TTC549 (cell line): ENCODE data around the gene HOXB8.

Experiments
- FAIRE-seq: peaks from 2 replicates; lab custom pipeline; 2012; peaks lifted over from hg19 to GRCh38; lab: Jason Lieb, UNC

HOXB8 gene

DNA sequence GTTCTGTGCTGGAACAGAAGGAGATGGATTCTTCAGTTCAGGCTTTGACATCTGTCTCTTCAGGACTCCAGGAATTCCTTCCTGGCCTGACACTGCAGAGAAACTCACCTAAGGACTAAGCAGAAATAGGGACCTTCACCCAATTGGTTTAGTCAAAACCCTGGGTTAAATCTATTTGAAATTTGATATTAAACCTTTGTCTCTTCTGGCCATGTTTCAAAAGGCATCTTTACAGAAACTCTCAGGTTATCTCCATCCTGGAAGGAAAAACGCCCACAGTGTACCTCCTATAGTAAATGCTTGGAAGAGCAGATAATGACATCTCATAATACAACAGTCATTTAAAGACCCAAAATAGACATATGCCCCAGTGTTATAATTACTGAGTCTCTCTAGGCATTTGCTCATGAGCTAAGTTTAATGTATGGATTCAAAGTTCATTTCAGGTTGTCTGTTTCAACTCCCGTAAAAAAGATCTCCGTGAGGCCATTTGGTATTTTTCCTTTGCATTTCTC, 31.3 kb downstream of the HOXB8 start:
- FAIRE-seq = no peak

DNA sequence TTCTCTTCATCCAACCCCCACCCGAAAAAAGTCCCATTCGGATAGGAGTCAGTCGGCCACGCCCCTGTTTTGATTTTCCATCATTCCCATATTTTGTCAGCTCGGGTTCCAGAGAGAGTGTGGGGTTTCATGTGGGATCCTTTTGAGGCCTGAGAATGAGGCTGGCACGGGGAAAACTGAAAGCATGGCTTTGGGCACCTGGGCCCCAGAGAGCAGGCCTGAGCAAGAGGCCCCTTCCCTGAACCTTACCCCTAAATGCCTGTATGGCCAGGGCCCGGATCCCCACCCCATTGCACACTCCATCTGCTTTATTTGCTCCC, 32.4 kb downstream of the HOXB8 start:
- FAIRE-seq = no peak

DNA sequence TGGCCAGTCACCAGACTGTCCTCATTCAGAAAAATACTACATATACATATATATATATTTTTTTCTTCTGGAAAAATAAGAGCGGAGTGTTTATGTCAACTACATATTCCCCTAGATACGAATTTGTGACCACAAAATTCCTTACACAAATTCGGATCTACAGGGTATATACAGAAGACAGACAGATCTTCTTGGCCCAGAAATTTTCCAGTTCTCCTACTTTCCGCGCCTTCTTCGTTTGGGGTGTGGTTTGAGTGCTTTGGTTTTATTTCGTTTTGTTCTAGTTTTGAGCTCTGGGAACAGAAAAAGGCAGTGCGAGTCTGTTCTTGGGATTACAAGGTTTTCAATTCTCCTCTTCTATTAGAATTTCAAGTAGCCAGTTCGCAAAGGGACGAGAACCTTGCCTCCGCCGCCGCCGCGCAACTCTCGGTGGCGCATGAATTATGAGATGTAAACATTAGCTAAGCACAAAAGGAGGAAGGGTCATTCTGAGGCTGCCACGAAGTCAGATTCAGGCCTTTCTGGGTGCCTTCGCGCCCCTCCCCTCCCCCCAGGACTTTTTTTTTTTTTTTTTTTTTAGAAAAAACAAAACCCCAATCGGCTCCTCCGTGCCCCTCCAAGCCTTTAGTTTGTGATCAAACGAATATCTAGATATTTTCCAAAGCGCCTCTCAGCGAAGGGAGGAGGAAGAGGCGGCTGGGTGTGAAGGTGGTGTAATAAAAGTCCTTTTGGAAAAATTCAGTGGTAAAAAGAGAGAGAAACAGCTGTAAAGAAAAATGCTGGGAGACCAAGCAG, 35.1 kb downstream of the HOXB8 start:
- no peak for FAIRE-seq

- FAIRE-seq = no peak
Measured at GRCh38 chr17:48579471-48579759, 35.7 kb downstream of the HOXB8 start.

- FAIRE-seq = no peak
Measured at GRCh38 chr17:48578616-48579470, 36.2 kb downstream of the HOXB8 start.

DNA sequence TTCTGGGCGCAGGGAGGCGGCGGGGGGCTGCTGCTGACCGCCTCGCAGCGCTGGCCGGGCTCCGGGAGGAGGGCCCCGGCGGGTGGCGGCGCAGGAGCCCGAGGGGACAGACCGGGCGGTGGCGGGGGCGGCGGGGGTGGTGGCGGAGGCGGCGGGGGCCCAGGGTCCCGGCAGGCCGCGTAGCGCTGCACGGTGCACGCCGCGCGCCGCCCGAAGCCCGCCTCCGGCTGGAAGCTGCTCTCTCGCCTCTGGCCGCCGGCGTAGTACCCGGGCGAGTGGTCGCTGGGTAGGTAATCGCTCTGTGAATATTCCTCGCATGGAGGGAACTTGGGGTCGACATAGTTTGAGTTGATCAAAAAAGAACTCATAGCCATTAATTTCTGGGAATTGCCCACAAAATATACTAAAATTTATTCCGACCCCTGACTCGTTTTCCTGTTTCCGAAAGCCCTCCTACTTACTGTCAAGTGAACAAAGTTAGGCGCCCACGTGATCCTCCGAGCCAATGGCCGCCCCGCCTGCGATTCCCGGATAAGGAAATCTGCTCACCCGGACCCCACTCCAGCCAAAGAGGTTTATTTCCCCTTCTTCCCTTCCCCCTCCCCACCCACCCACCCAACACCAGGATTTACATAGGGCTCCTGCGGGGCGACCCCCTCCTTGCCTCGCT, 37.0 kb downstream of the HOXB8 start, which contains the start of gene HOXB4:
Gene HOXB4, minus strand, starts transcription at position 405 of the 670 bp plus-strand sequence. Its CDS starts 31 bp downstream, at position 374.
- no peak for FAIRE-seq

DNA sequence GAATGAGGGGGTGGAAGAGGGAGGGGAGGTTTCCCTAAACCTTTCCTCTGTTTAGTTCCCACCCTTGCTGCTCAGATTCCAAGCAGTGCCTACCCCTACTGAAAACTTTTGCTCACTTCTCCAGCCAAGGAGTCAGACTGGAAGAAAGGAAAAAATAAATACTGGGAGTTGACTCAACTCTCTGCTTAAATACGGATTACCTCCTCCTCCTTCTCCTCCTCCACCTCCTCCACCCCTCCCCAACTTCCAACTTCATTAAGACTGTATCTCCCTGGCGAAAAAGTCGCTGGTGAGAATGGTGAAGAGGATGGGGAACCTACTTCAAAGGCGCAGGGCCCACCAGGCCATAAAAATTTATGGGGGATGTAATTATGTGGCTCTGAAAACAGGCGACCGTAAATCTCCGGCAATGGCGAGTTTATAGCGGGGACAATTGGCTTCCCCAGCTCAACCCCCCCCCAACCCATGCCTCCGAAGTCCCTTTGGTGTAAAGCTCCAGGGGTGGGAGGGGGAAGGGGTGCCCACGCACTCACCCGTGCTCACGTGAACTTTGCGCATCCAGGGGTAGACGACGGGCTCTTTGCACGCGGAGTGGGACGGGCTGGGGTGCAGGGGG, 37.7 kb downstream of the HOXB8 start:
- FAIRE-seq = no peak

DNA sequence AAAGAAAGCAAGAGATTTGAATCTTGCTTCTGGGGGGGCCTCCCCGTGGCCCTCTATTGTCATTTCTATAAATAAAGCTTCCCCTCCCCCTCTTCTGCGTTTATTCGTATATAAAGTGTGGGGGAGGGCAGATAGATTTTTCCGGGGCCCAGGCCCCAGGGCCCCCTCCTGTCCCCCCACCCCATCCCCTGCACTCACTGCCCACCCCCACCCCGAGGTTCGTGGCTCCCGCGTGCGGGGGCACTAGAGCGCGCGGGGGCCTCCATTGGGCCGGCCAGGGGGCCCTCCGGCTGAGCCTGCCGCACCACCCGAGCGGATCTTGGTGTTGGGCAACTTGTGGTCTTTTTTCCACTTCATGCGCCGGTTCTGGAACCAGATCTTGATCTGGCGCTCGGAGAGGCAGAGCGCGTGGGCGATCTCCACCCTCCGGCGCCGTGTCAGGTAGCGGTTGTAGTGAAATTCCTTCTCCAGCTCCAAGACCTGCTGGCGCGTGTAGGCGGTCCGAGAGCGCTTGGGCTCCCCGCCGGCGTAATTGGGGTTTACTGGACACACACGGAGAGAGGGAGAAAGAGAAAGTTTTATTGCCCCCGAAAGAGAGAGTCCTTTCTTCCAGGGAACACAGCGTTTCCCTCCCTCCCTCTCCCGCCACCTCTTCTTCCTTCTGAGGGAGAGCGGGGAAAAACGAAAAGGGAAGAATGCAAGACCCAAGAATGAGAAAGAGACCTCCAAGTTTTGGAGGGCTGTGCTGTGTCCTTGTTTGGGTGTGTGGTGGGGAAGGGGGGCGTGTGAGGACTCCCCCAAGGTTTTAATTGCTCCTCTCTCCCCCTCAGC, 38.4 kb downstream of the HOXB8 start:
- no peak for FAIRE-seq

DNA sequence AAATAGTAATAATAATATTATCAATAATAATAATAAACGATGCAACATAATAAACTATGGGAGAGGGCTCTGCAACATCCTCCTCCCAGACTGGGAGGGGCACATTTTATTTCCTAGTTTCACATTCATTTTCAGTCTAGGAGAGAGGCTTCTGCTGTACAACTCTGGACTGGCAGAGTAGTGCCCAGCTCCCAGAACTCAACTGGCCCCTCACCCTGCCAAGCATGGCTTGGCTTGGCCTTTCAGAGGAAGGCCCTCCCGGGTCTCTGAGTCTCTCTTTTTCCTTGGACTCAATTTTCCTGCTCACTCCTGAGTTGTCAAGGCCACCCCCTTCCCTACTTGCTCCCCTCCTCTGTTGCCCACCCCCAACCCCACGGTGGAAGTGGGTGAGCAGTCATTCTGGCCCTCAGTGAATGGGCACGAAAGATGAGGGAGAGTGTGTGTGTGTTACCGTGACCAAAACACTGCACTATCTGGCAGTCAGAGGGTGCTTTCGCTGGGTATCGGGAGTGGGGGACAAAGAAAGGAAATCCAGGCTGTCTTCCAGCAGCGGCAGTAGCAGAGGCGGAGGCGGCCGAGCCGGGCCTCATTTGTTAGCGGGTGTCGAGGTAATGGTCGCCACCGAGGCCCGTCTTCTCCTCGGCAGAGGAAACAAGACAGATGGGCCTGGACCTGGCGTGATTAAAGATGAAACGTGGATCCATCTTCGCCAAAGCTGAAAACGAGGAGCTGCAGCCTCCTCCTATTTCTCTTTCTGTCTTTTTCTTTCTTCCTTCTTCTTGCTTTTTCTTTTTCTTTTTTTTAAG, 39.2 kb downstream of the HOXB8 start:
- FAIRE-seq = no peak

- no peak for FAIRE-seq
Measured at GRCh38 chr17:48575066-48575582, 40.0 kb downstream of the HOXB8 start.

GRCh38 chr17:48574505-48575065, 40.5 kb downstream of the HOXB8 start:
- FAIRE-seq = no peak

- FAIRE-seq = no peak
Measured at GRCh38 chr17:48571826-48572417, 43.2 kb downstream of the HOXB8 start.

DNA sequence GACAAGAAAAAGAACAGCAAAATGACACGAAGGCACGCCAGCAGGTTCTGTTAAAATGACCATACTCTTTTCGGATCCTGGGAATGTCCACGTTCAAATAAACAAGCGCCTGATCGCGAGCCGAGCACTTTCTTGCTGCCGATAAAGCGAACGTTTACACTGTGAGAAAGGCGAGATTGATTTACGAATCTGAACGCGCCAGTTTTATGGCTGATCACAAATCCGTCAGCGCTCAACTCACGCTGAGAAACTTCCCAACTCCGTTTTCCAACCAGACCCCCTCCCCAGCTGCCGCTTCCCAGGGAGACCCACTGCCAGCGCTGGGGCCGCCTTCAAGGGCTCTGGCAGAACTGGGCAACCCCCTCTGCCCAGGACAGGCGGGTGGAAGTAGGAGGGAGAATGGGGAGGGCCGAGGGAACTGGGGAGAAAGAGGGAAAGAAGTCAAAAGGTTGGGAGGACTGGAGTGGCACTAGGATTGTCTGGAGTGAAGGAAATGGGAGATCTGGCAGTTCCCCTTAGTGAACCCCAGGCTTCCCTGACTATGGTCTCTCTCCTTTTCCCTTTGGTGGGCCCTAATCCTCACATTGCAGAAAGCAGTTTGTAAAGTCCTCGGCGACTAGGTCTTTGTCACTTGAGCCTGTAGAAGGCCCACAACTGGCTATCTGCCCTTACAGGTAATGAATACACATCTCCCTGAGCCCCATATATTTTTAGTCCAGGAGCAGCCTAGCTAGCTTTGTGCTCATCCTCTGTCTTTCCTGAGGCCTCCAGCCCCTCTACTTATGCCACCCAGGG, 43.9 kb downstream of the HOXB8 start:
- peak; percentile 23 for FAIRE-seq

DNA sequence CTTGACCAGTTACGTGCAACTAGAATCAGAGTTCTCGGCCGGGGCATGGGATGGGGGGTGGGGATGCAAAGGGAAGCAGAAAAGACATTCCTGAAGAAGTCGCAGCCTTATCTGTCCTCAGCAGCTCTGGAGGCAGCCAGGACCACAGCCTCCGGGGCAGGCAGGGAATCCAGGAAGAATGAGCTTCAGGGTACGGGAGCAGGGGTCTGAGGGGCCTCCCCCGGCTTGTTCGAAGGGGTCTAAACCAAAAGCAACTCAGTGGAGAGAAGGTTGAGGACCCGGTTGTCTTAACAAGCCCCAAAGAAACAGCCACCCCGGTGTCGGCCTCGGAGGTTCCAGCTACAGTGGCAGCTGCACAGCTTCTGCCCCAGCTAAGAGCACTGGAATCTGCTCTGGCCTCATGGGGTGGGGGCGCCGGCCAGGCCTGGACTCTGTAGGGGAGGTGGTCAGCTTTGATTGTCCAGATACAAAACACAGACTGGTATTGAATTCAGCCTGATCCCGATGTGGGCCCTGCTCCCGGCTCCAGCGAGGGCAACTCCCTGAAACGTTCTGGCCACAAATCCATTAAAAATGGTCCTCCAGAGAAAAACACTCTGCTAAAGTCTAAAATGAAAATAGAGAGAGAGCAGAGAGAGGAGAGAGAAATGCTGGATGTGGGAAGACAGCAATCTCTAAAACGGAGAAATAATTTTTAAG, 44.6 kb downstream of the HOXB8 start:
- no peak for FAIRE-seq

GRCh38 chr17:48569674-48570324, 45.3 kb downstream of the HOXB8 start:
- FAIRE-seq = no peak

- no peak for FAIRE-seq
Measured at GRCh38 chr17:48569240-48569582, 45.9 kb downstream of the HOXB8 start.

GRCh38 chr17:48568499-48569239, 46.4 kb downstream of the HOXB8 start:
- no peak for FAIRE-seq
